GM20000 (cell line): ENCODE results near the gene ANGPTL8.

ENCODE experiments used
- DNase-seq: peaks from one replicate; pipeline ENCODE4 v3.0.0; 2012; ENCODE audit warnings: low spot score
- CTCF ChIP-seq: IDR thresholded peaks from 2 replicates; pipeline ENCODE4 v1.5.1; 2012; ENCODE audit warnings: mild to moderate bottlenecking, control low read depth; ENCODE audit errors: extremely low read depth, missing control alignments

The ANGPTL8 gene

GRCh38 chr19:11230621-11231386, 8.6 kb upstream of the ANGPTL8 start:
- no peak for DNase-seq
- TF ChIP-seq CTCF: no peak

GRCh38 chr19:11232555-11232954, 6.9 kb upstream of the ANGPTL8 start:
- DNase-seq: no peak
- no peak for TF ChIP-seq CTCF

GRCh38 chr19:11233073-11233472, 6.3 kb upstream of the ANGPTL8 start:
- DNase-seq: no peak
- no peak for TF ChIP-seq CTCF

GRCh38 chr19:11234486-11235075, 4.8 kb upstream of the ANGPTL8 start:
- TF ChIP-seq CTCF: no peak
- no peak for DNase-seq

GRCh38 chr19:11236324-11237301, 2.8 kb upstream of the ANGPTL8 start:
- TF ChIP-seq CTCF: no peak
- no peak for DNase-seq

DNA sequence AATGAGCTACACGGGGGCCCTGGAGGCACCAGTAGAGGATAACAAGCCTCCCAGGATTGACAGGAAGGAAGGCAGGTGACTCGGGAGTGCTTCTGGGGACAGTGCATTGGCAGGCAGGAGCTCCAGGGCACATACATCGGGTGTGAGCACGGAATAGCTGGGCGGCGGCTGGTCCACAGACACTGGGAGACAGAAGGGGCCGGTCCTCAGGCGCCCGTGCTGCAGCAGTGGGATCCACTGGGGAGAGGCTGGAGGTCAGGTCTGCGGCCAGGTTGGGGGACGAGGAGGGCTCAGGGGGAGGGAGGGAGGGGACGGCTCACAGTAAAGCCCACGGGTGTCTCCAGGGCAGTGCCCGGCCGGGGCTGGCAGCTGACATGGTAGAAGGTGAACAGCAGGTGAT, 2.1 kb upstream of the ANGPTL8 start:
- no peak for DNase-seq
- TF ChIP-seq CTCF: no peak
